ENCODE results near the gene EFCC1.

Gene EFCC1

GRCh38 chr3:129016356-129016719, 15.2 kb downstream of the EFCC1 start:
- peak; percentile 56 for DNase-seq

DNA sequence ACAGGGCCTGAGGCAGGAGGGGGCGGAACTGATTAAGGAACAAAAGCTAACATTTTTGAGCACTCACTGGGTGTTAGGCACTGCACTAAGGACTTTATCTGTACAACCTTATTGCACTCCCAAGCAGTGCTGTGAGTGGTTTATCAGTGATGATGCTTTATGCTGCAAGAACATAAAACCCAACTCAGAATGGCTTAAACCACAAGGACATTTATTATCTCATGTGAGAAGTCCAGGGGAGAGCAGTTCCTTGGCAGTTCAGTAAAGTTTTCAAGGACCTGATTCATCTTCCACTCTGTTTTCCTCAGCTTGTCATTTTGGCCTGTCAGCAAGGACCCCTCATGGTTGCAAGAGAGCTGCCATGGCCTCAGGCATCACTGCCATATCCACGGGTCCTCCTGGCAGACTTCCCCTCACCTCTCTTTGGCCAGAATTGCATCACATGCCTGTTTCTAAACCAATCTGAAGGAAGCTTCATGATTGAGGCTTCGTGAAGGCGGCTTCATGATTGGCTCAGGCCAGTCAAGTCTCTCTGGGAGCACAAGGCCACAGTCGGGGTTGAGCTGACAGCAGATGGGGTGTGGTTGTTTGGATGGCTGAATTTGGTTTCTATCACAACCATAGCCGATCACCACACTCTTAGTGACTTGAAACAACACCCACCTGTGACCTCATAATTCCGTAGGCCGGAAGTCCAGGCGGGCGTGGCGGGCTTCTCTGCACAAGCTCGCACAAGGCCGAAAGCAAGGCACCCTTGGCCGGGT, 15.8 kb downstream of the EFCC1 start:
- peak; percentile 23 for DNase-seq

- DNase-seq = no peak
These were observed 16.4 kb downstream of the EFCC1 start for GRCh38 chr3:129017484-129017899.

DNA sequence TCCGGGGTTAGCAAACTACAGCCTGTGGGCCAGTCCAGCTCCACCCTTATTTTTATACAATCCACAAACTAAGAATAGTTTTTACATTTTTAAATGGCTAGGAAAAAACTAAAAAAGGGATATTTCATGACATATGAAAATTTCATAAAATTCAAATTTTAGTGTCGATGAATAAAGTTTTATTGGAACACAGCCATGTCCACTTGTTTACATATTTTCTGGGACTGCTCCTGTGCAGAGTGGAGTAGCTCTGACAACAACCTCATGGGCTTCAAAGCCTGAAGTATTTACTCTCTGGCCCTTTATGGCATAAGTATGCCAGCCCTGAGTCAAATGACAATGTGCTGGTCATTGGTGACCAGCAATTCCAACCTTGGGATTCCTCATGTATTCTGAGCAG, 17.2 kb downstream of the EFCC1 start:
- DNase-seq = no peak

GRCh38 chr3:129018751-129019150, 17.6 kb downstream of the EFCC1 start:
- no peak for DNase-seq

DNA sequence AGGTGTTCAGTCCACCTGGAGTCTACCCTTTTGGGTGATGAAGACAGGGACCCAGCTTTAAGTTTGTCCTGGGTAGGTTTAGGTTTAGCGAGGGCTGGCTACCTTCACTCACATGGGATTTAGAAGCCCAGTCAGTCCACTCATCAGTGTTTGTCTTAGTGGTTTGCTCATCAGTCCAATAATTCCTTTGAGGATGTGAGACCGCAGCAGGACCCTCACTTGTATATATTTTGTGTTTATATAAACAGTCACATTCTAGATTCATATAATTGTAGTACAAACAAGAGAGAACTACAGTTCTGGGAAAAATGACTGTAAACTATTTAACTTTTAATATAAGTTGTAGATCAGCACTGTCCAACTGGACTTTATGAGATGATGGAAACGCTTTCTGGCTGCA, 18.2 kb downstream of the EFCC1 start:
- no peak for DNase-seq

GRCh38 chr3:129020691-129021090, 19.6 kb downstream of the EFCC1 start:
- DNase-seq = no peak

DNA sequence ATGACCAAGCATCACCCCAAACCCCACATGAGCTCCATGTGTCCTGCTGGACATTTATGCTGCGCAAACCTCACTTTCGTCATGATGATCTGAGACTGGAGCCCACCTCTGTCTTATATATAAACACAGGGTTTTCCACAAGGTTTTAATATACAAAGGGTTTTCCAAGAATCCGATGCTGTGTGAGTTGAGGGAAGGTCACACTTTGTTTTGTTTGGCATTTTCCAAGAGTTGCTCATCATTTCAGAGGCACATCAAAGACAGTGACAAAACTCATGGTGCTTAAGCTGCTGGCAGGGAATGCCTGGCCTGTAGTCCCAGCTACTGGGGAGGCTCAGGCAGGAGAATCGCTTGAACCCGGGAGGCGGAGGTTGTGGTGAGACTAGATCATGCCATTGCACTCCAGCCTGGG, 20.0 kb downstream of the EFCC1 start:
- DNase-seq = no peak

DNA sequence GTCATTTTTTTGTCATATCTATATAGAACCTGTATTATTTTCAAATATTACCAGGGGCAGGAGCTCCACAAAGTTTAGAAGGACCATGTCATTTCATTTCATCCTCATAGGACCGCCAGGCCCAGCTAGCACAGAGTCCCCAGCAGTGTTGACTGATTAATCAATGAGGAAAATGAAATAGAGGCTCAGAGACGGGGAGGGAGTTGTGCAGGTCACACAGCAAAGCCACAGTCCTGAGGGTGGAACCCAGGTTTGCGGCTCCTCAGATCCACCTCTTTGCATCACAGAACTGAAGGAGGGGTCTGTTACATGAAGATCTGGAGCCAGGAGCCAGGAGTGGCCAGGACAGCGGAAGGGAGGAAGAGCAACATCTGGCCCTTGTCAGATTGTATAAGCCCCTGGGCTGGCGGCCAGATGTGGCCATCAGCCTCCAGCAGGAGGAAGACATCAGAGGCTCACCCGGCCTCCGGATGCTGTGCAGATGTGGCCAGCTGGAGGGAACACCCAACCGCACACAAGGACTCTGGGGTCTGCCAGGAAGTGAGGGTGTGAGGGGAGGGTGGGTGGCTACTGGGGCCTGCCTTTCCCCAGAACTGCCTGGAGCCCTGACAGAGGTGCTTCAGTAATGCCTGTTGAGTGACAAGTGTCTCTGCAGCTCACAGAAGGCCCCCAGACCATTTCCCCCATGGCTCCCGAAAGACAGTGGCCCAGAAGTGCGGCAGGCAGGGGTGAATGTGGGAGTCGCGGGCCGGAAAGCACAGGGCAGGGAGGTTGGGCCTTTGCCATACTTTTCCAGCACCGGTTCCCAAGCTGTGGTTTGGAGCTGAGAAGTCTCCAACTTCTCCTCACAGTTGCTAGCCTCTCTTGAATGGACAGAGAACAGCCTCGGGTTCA, 21.3 kb downstream of the EFCC1 start:
- peak; percentile 73 for DNase-seq

- no peak for DNase-seq
These were observed 21.9 kb downstream of the EFCC1 start for GRCh38 chr3:129023008-129023358.

GRCh38 chr3:129023909-129024308, 22.8 kb downstream of the EFCC1 start:
- no peak for DNase-seq

DNA sequence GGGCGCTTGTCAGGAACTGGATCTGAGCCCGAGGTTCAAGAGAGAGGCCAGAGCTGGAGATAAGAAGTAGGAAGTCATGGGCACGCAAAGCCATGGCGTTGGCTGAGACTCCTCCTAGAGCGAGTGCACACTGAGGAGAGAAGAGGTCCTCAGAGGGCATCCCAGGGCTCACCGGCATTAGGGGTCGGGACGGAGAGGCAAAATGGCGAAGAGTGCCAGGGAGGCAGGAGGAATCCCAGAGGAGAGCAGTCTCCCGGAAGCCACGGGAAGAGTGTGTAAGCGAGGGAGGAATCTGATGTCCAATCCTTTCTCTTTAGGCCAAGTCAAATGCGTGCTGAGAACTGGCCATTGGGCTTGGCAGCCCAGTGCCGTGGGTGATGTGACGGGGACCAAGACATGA, 24.0 kb downstream of the EFCC1 start:
- no peak for DNase-seq

DNA sequence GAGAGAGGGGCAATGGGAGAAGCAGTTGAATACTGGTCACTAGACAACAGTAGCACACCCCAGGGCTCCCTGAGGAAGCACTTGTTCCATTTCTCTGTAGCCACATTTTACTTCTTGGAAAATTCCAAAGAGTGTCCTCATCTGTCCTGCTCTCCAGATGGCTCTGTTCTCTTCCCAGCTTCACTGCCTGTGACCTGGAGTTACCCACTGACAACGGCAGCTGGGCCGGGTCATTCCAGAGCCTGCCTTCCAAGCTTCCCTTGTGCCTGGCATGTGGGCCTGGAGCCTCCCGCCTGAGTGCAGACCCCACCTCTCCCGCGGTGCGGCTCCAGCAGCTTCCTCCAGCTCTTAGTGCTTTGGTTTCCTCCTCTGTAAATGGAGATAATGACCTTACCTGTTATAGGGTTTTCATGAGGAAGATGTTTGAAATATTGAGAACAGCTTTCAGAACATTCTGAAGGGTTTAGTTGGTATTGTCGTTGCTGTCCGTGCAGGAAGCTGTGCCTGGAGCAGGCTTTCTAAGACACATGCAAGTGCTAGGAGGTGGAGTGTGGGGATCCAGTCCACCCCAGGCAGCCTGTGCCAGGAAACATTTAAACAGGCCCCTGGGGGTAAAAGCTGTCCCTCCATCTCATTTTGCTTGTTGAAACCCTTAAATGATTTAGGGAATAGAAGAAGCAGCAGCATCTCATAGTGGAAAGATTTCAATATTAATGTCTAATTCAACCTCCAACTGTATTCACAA, 24.8 kb downstream of the EFCC1 start:
- peak; percentile 53 for DNase-seq

DNA sequence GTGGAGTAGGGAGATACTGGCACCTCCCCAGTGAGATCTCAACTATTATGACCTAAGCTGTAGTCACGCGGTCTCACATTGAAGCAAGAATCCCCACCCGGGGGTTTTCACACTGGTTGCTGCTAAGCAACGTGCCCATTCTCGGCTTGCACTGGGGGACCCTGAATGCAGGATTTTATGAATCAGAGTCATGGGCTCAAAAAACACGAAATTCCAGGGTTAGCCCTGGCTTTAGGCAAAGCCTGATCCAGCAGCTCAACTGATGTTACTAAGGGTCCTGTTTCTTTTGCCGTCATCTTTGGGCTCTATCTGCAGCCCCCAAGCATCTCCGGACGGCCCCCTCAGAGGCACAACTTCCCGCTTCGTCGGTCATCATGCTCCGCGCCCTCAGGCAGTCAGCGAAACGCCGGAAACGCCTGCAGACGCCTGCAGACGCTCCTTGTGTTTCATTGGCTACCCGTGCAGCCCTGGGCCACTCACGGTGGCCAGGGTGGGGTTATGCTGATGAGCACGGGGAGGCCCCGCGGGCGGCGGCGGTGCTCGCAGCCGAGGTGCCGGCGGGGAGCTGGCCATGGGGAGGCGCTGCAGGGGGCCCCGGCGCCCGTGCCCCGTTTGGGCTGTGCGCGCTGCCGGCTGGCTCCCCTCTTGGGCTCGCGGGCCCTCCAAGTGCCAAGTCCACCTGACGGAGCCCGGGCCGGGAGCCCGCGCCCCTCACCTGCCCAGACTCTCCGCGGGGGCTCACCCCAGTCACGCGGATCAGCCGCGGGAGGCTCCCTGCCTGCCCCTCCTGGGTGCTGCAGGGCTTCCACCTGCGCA, 25.8 kb downstream of the EFCC1 start:
- peak; percentile 93 for DNase-seq

DNA sequence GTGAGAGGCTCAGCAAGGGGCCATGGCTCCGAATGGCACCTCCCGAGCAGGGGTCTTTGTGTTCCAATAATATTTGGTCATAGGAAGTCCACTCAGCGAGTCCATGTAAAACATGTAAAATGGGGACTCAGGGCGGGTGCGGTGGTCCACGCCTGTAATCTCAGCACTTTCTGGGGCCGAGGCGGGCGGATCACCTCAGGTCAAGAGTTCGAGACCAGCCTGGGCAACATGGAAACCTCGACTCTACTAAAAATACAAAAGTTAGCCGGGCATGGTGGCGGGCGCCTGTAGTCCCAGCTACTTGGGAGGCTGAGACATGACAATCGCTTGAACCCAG, 26.4 kb downstream of the EFCC1 start:
- no peak for DNase-seq

DNA sequence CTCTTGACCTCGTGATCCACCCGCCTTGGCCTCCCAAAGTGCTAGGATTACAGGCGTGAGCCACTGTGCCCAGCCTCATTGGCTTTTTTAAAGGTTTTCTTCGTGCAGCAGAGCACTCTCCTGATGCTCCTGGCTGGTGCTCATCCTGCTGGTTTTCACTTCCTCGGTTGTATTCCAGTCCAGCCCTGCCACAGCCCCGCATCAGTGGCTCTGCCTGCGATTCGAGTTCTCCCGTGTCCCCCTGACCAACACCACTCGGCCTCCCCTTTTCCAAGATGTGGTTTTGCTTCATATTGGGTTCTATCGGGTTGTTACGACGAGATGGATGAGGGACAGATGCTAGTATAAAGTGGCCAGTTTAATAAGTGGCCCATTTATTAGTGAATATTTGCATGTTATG, 27.8 kb downstream of the EFCC1 start:
- DNase-seq = no peak

DNA sequence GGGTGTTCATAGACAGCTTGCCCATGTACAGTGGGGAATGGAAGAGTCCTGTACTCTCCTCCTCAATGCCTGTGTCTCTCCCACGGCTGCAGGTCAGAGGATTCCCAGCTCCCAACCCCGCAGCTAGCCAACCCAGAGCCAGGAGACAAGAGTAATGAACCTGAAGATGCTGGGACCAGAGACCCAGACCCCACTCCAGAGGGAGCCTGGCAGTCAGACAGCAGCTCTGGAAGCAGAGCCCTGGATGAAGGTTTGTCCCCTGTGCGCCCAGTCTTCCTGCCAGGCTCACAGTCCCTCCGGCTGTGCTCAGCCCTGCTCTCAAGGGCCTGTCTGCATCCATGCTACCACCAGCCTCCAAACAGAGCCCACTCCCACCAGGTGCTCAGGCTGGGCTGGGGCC, 29.5 kb downstream of the EFCC1 start:
- no peak for DNase-seq

DNA sequence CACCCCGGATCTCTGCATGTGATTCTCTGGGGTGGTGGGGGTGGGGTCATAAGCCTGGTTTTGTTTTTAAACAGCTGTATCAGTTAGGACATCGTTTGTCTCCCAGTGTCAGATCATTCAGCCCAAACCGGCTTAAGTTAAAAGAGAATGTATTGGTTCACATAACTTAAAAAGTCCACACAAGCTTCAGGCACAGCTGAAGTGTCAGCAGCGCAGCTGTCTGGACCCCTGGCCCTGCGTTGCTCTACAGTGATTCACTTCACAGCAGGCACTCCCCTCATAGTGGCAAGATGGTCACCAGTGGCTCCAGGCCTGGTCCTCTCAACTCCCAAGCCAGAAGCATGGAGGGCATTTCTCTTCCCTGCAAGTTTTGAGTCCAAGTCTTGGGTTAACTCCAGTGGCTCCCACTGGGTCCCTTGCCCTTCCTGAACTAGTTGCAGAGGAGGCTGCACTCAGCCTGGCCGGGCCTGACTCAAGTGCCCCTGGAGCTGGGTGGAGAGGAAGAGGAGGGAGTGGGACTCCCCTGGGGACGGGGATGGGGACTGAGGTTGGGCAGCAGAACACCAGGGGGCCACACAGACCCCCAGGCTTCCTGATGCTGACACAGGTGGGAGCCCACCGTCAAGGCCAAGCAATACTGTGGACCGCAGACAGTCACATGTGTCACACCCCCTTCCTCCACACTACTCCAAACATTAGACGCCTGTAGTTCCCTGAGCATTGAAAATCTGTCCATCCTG, 30.5 kb downstream of the EFCC1 start:
- DNase-seq = peak; percentile 19

GRCh38 chr3:129032716-129033115, 31.6 kb downstream of the EFCC1 start:
- DNase-seq = no peak

- no peak for DNase-seq
These were observed 32.0 kb downstream of the EFCC1 start for GRCh38 chr3:129033151-129033550.

DNA sequence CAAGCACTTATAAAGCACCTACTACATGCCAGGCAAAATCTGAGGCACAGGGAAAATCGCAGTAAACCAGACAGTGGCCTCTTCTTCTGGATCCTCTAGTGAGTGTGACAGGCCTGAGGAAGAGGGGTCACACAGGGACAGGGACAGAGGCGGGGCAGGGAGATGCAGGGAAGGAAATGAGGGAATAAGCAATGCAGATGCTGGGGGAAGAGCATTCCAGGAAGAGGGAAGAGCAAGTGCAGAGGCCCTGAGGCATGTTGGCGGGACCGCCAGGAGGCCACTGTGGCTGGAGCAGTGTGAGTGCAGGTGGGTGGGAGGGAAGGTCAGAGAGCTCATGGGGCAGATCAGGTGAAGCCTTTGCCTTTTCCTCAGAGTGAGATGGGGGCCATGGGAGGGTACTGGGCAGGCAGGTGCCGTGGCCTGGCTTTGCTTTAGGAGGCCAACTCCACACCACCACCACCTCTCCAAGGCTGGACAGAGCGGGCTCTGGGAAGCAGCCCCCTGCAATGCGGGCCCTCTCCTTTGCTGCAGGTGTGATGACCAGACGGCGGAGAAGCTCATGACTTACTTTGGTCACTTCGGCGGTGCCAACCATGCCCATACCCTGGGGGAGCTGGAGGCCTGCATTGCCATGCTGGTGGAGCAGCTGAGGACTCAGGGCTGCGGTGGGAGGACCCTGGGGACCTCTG, 32.7 kb downstream of the EFCC1 start:
- DNase-seq = peak; percentile 16
